Activated T-helper 1 cell treated with anti-CD3 and anti-CD28 coated beads, Interleukin-2, amount 50 U/mL, for 16 hours (primary cell): Measurements from ENCODE around the gene OGFOD1.
A peak's percentile ranks its signal among the peaks of the same experiment; 100 is the strongest.

Experiments used
- DNase-seq, 2 donors: peaks; one replicate each; pipeline ENCODE4 v3.0.0-alpha.2; 2020; ENCODE audit warnings: low read depth in 1 of 2, low spot score in 1 of 2

Gene OGFOD1

GRCh38 chr16:56450986-56451752, at the start of gene OGFOD1, which contains the start of gene NUDT21:
Gene OGFOD1 (plus strand): TSS chr16:56451554. CDS start chr16:56451613, 59 bp downstream.
Gene NUDT21 (minus strand): TSS chr16:56451332. CDS start chr16:56451202, 130 bp downstream.
- peak; percentile 75 to 89 for DNase-seq

- DNase-seq: no peak
Measured at GRCh38 chr16:56405977-56406672, 45.2 kb upstream of the OGFOD1 start.

GRCh38 chr16:56408379-56409098, 42.8 kb upstream of the OGFOD1 start:
- no peak for DNase-seq

GRCh38 chr16:56409195-56409594, 42.2 kb upstream of the OGFOD1 start:
- no peak for DNase-seq

GRCh38 chr16:56411123-56411522, 40.2 kb upstream of the OGFOD1 start:
- no peak for DNase-seq

- DNase-seq: no peak
Measured at GRCh38 chr16:56411624-56412023, 39.7 kb upstream of the OGFOD1 start.

- DNase-seq: no peak
Measured at GRCh38 chr16:56413381-56413780, 38.0 kb upstream of the OGFOD1 start.

GRCh38 chr16:56414366-56414765, 37.0 kb upstream of the OGFOD1 start:
- DNase-seq: no peak

- DNase-seq: no peak
Measured at GRCh38 chr16:56415875-56416274, 35.5 kb upstream of the OGFOD1 start.

GRCh38 chr16:56417138-56417537, 34.2 kb upstream of the OGFOD1 start:
- DNase-seq: no peak

GRCh38 chr16:56419740-56420548, 31.4 kb upstream of the OGFOD1 start:
- DNase-seq: no peak

GRCh38 chr16:56420613-56421012, 30.7 kb upstream of the OGFOD1 start:
- DNase-seq: no peak

- DNase-seq: no peak
Measured at GRCh38 chr16:56421313-56421712, 30.0 kb upstream of the OGFOD1 start.

- DNase-seq: no peak
Measured at GRCh38 chr16:56421976-56422669, 29.2 kb upstream of the OGFOD1 start.

- no peak for DNase-seq
Measured at GRCh38 chr16:56422896-56423441, 28.4 kb upstream of the OGFOD1 start.

GRCh38 chr16:56423584-56424403, 27.6 kb upstream of the OGFOD1 start:
- DNase-seq: no peak

- no peak for DNase-seq
Measured at GRCh38 chr16:56424404-56424764, 27.0 kb upstream of the OGFOD1 start.

GRCh38 chr16:56424791-56425438, 26.4 kb upstream of the OGFOD1 start:
- DNase-seq: peak; percentile 5 to 23

- peak; percentile 14 to 61 for DNase-seq
Measured at GRCh38 chr16:56425439-56425832, 25.9 kb upstream of the OGFOD1 start, which contains the start of gene AMFR. Gene AMFR (minus strand): TSS chr16:56425545. CDS start chr16:56425327, 218 bp downstream.
